Small intestine (tissue), 7 donors: ENCODE data around the gene TAF4B. TPM values are rescaled to one million over a fixed set of nuclear protein-coding genes. Genes with fewer than 3 reads are reported as not detected.
A peak's percentile ranks its signal among the peaks of the same experiment; 100 is the strongest.
"Not testable (repeated sequence)": the region's sequence is repeated elsewhere in the genome, so short reads cannot be mapped to it uniquely, and the experiment has no call there.

Experiments used
- DNase-seq, 2 donors: peaks; one replicate each; pipeline versions ENCODE4 v3.0.0 to v3.0.0-alpha.2; 2013
- FAIRE-seq: peaks from 2 replicates; lab custom pipeline; 2012; peaks lifted over from hg19 to GRCh38; lab: Jason Lieb, UNC
- H3K27ac ChIP-seq, 3 donors: one replicate each; pipeline ENCODE4 v1.5.1; 2013; ENCODE audit warnings: low read length in 2 of 3, mild to moderate bottlenecking in 2 of 3, control low read depth in 1 of 3, inconsistent platforms in 1 of 3, low read depth in 1 of 3, moderate library complexity in 1 of 3
- H3K27me3 ChIP-seq, 3 donors: one replicate each; pipeline ENCODE4 v1.6.1; 2013; ENCODE audit warnings: low read length in 3 of 3, inconsistent platforms in 1 of 3; ENCODE audit not compliant: control insufficient read depth in 3 of 3, insufficient read depth in 3 of 3
- H3K36me3 ChIP-seq, 3 donors: one replicate each; pipeline ENCODE4 v1.6.1; 2013; ENCODE audit warnings: low read length in 3 of 3, inconsistent platforms in 1 of 3, low read depth in 1 of 3, mild to moderate bottlenecking in 1 of 3, moderate library complexity in 1 of 3; ENCODE audit not compliant: control insufficient read depth in 3 of 3, insufficient read depth in 2 of 3
- H3K4me1 ChIP-seq, 3 donors: one replicate each; pipeline ENCODE4 v1.6.1; 2013; ENCODE audit warnings: low read length in 2 of 3, inconsistent platforms in 1 of 3, low read depth in 1 of 3, mild to moderate bottlenecking in 1 of 3, moderate library complexity in 1 of 3; ENCODE audit not compliant: control insufficient read depth in 3 of 3, insufficient read depth in 2 of 3
- H3K4me3 ChIP-seq, 3 donors: one replicate each; pipeline ENCODE4 v1.5.1; 2013; ENCODE audit warnings: low read length in 3 of 3, control low read depth in 1 of 3, inconsistent platforms in 1 of 3, low read depth in 1 of 3, mild to moderate bottlenecking in 1 of 3, moderate library complexity in 1 of 3
- H3K9me3 ChIP-seq, 2 donors: one replicate each; pipeline ENCODE4 v1.6.1; 2013; ENCODE audit warnings: low read depth in 1 of 2, low read length in 1 of 2; ENCODE audit not compliant: control insufficient read depth in 2 of 2, insufficient read depth in 1 of 2
- WGBS, 3 donors: extraction: QIAGEN DNeasy Blood & Tissue Kit; methylation state at CpG; one replicate each; pipeline ENCODE4 v1.1.7; 2013; 5-methylcytosine and 5-hydroxymethylcytosine counted together
- polyA plus RNA-seq, 4 donors: library from polyadenylated mRNA; stranded (reverse) in 3 of 4; unstranded in 1 of 4; fragments of 200-250 nt in 3 of 4; fragments of 120-200 nt in 1 of 4; gene quantifications; one replicate each; pipeline versions ENCODE4 v1.2.1 to v1.2.3, GENCODE V29; 2013
- donor health status: healthy with polysubstance abuse.
- donor health status: control.
- donor health status: control.
- donor health status: Bipolar disorder and iron deficiency.
- donor health status: healthy.

Gene TAF4B
- polyA plus RNA-seq, 4 donors, result 0.22 to 3.4 (median 1.7) TPM

DNA sequence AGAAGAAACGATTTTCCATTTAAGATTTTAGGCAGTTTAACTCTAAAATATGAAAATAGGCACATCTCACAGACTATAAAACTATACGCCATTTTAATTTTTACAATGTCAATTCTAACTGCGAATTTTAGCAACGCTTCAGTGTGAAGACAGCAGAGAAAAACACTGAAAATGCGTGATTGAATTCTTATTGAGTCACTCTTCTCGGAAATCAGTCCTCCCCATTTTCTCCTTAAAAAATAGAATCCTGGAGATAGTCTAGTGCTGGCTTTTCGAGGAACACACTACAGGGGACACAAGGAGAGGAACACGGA lies 373 bp upstream of the TAF4B start:
- Histone ChIP-seq H3K27ac (peak overlapping the region in 1 of 3 donors; percentile 77), H3K36me3 (no peaks in the 10 kb centered on the region), H3K4me3 (peak overlapping the region; percentile 31 to 69 (median 57)), H3K9me3 (no peaks in the 10 kb centered on the region), H3K4me1 (peaks cover 0 to 6% (median 0%) of the 10 kb centered on the region in 3 donors), H3K27me3 (peaks cover 0 to 4% (median 0%) of the 10 kb centered on the region in 3 donors)
- 5 to 15% (median 10%) methylated on average over 8 of the region's 8 CpGs for WGBS, 3 donors
- DNase-seq, result no peak
- no peak for FAIRE-seq

DNA sequence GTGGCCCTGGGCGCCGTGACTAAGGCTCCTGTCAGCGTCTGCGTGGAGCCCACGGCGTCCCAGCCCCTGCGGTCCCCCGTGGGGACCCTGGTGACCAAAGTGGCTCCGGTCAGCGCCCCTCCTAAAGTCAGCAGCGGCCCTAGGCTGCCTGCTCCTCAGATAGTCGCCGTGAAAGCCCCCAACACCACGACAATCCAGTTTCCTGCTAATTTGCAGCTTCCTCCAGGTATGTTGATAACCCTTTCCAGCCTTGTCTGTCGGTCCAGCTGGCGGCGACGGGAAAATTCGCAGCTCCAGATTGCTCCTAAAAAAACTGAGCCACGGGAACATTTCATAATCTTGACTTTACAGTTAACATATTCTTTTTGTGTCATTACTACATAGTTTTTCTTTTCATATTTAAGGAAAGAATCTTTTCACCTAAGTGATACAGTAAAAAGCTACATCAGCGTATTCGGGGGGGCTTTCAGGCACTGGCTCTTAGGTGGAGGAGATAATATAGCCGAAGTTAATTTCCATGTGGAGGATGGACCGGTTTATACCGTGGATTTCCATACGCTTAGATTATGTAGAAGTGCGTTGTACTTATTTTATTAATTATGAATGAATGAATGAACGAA lies 916 bp downstream of the TAF4B start:
- Histone ChIP-seq H3K4me1 (peaks cover 0 to 6% (median 0%) of the 10 kb centered on the region in 3 donors), H3K9me3 (peaks cover 0 to 3% of the 10 kb centered on the region in 2 donors), H3K36me3 (no peaks in the 10 kb centered on the region), H3K4me3 (peak overlapping the region; percentile 57 to 82 (median 69)), H3K27ac (peak overlapping the region in 1 of 3 donors; percentile 77), H3K27me3 (peaks cover 0 to 4% (median 0%) of the 10 kb centered on the region in 3 donors)
- WGBS, 3 donors, result 12 to 15% (median 13%) methylated on average over 26 to 28 of the region's 28 CpGs
- FAIRE-seq (no peak), DNase-seq (no peak)

DNA sequence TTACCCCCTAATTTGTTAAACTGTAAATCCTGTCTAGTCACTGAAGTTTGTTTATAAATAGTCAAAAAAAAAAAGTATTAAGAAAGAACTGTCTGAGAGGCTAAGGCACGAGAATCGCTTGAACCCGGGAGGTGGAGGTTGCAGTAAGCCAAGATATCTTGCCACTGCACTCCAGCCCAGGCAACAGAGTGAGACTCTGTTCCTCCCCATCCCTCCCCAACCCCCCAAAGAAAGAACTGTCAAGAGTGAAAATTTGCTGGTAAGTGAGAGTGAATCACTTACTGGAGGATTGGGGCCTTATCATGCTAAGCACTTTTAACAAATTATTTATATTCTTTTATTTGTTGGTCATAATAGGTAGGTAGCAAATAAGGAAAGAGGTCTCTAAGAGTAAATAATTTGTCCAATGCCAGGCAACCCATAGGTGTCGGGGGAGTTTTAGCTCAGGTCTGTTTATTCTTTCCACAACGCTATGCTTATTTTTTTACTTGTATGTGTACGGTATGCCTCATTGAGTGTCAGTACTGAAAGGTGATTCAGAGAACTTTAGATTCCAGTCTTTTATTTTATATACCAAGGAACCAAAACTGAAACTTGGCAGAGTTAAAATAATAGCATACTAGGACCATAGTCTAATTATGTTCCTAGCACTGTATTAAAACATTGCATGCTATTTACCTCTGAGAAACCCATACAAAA lies 2.5 kb downstream of the TAF4B start:
- Histone ChIP-seq H3K27me3 (peaks cover 0 to 4% (median 0%) of the 10 kb centered on the region in 3 donors), H3K36me3 (no peaks in the 10 kb centered on the region), H3K4me1 (peaks cover 0 to 6% (median 0%) of the 10 kb centered on the region in 3 donors), H3K4me3 (no peak overlapping the region), H3K27ac (no peak overlapping the region), H3K9me3 (peaks cover 0 to 6% of the 10 kb centered on the region in 2 donors)
- FAIRE-seq, result no peak
- peak in 1 of 2 donors; percentile 22 for DNase-seq
- WGBS, 3 donors, result 46 to 64% (median 63%) methylated on average over 6 of the region's 6 CpGs

DNA sequence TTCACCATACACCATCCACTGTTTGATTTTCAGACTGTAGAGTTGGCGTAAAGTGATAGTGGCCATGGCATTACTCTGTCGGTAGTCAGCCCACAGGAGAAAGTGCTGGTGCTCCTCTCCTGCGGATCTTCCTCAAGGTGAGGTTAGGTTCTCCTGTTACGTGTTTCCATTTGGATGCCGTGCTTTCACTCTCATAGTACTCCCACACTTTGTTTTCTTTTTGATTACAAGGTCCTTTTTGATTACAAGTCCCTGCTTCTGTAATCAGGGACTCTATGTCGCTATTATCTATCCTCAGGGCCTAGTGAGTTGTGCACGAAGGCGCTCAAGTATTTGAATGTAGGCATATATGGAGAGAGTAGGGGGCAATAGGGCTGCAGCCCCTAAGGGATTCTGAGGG lies 4.3 kb downstream of the TAF4B start:
- Histone ChIP-seq H3K4me3 (no peak overlapping the region), H3K4me1 (peaks cover 0 to 6% (median 0%) of the 10 kb centered on the region in 3 donors), H3K27me3 (no peaks in the 10 kb centered on the region), H3K9me3 (peaks cover 0 to 8% of the 10 kb centered on the region in 2 donors), H3K36me3 (no peaks in the 10 kb centered on the region), H3K27ac (no peak overlapping the region)
- DNase-seq, result no peak
- 91 to 92% (median 92%) methylated on average over 8 of the region's 8 CpGs for WGBS, 3 donors
- FAIRE-seq, result no peak

DNA sequence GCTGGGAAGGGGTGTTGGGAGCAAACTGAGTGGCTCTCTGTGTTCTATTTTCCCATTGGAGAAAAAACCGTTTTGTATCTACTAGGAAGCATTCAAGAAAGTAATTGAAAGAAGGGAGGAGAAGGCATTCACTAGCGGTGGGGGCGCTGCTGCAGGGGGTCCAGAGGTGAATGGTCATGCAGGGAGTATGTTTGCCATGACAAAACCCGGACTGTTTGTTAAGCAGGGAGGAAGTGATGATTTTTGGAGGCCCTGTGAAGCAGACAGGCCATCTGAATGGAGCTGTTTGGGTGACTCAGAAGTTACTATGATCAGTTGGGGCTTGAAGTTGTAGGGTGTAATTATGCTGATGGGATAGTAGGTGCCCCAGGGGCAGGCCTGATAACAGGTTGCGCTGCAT lies 7.0 kb downstream of the TAF4B start:
- WGBS, 3 donors, result 74 to 86% (median 85%) methylated on average over 5 of the region's 5 CpGs

DNA sequence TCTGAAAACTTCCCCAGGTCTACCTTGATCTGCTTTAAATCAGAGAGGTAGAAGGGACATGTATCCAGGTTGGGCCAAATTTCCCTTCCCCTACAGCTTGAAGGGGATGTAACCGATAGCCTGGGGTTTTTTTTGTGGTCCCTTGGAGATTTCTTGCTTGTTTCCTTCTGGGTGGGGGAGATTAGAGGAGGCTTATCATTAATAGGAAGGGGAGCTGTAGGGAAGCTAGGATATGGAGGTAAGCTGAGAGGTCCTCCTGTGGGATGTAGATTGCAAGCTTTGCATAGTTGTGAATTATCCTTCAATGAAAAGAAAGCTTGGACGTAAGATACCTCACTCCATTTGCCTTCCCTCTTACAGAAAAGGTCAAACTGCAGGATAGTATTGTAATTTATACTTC lies 11.1 kb downstream of the TAF4B start:
- not testable (repeated sequence) for DNase-seq, H3K4me1 ChIP-seq, H3K27me3 ChIP-seq, FAIRE-seq, H3K4me3 ChIP-seq, H3K36me3 ChIP-seq, H3K9me3 ChIP-seq, H3K27ac ChIP-seq
- WGBS, 3 donors, result 92 to 97% (median 92%) methylated on average over 2 of the region's 2 CpGs

More for the DNA sequence above, 7.0 kb downstream of the TAF4B start:
- H3K4me1 ChIP-seq, result no peaks in the 10 kb centered on the region
- no peaks in the 10 kb centered on the region for H3K27me3 ChIP-seq
- no peak overlapping the region for H3K27ac ChIP-seq
- no peak for FAIRE-seq
- peaks cover 0 to 13% of the 10 kb centered on the region in 2 donors for H3K9me3 ChIP-seq
- no peak for DNase-seq
- no peak overlapping the region for H3K4me3 ChIP-seq
- no peaks in the 10 kb centered on the region for H3K36me3 ChIP-seq

DNA sequence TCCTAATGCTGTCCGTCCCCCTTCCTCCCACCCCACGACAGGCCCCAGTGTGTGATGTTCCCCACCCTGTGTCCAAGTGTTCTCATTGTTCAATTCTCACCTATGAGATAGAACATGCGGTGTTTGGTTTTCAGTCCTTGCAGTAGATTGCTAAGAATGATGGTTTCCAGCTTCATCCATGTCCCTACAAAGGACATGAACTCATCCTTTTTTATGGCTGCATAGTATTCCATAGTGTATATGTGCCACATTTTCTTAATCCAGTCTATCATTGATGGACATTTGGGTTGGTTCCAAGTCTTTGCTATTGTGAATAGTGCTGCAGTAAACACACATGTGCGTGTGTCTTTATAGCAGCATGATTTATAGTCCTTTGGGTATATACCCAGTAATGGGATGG lies 12.5 kb downstream of the TAF4B start:
- WGBS, 3 donors, result 91 to 99% (median 96%) methylated on average over 3 to 4 of the region's 4 CpGs
- H3K27me3 ChIP-seq, H3K4me3 ChIP-seq, H3K27ac ChIP-seq, H3K36me3 ChIP-seq, DNase-seq, FAIRE-seq, H3K4me1 ChIP-seq: not testable (repeated sequence)
- H3K9me3 ChIP-seq, result peaks cover 0 to 11% of the 10 kb centered on the region in 2 donors

DNA sequence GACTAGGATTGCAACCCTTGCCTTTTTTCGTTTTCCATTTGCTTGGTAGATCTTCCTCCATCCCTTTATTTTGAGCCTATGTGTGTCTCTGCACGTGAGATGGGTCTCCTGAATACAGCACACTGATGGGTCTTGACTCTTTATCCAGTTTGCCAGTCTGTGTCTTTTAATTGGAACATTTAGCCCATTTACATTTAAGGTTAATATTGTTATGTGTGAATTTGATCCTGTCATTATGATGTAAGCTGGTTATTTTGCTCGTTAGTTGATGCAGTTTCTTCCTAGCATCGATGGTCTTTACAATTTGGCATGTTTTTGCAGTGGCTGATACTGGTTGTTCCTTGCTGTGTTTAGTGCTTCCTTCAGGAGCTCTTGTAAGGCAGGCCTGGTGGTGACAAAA lies 16.1 kb downstream of the TAF4B start:
- peaks cover 0 to 26% of the 10 kb centered on the region in 2 donors for H3K9me3 ChIP-seq
- not testable (repeated sequence) for DNase-seq, H3K4me1 ChIP-seq, H3K27me3 ChIP-seq, H3K27ac ChIP-seq, H3K36me3 ChIP-seq, FAIRE-seq, H3K4me3 ChIP-seq
- WGBS, 3 donors, result 92 to 95% (median 92%) methylated on average over 3 of the region's 4 CpGs
